ENCODE data around the gene TSHZ1.

Gene TSHZ1

GRCh38 chr18:75267643-75268363 lies 57.2 kb downstream of the TSHZ1 start:
- Mint-ChIP-seq H3K27ac (no peak overlapping the region), H3K9me3 (no peaks in the 10 kb centered on the region), H3K27me3 (no peaks in the 10 kb centered on the region), H3K4me3 (no peak overlapping the region), H3K4me1 (ENCODE audit: low read depth) (peaks cover 61% of the 10 kb centered on the region), H3K36me3 (ENCODE audit: low read depth) (peaks cover 4% of the 10 kb centered on the region)
- no peak for DNase-seq

- H3K4me3 Mint-ChIP-seq, result no peak overlapping the region
- peaks cover 59% of the 10 kb centered on the region for H3K4me1 Mint-ChIP-seq (ENCODE audit: low read depth)
- H3K27ac Mint-ChIP-seq, result no peak overlapping the region
- no peak for DNase-seq
- H3K9me3 Mint-ChIP-seq, result no peaks in the 10 kb centered on the region
- no peaks in the 10 kb centered on the region for H3K27me3 Mint-ChIP-seq
- H3K36me3 Mint-ChIP-seq (ENCODE audit: low read depth), result peaks cover 4% of the 10 kb centered on the region
Measured at GRCh38 chr18:75268364-75268646, 57.7 kb downstream of the TSHZ1 start.

DNA sequence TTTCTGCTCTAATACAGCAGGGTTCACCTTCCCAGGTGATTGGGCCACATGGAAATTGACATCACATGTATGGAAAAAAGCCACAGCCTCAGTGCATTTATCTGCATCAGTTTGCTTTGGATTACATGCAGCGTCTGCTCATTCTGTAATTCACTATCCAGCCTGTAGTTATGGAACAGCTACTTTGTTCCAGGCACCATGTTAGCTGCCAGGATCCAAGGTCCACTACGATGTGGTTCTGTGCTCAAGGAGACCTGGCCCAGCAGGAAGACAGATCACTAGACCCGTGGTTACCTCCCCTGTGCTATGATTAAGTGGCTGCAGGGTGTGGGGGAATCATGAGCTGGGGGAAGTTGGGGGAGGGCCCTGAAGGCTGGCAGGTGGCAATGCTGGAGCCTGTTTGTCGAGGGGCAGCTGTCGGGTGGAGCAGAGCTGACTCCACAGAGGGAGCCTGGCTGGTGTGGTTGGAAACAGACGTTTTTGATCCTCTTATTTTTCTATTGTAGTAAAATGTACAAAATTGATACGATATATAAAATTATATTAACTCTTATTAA lies 58.6 kb downstream of the TSHZ1 start:
- Mint-ChIP-seq H3K36me3 (ENCODE audit: low read depth) (peaks cover 4% of the 10 kb centered on the region), H3K4me1 (ENCODE audit: low read depth) (peaks cover 63% of the 10 kb centered on the region), H3K9me3 (no peaks in the 10 kb centered on the region), H3K27me3 (no peaks in the 10 kb centered on the region), H3K27ac (no peak overlapping the region), H3K4me3 (no peak overlapping the region)
- DNase-seq, result no peak

DNA sequence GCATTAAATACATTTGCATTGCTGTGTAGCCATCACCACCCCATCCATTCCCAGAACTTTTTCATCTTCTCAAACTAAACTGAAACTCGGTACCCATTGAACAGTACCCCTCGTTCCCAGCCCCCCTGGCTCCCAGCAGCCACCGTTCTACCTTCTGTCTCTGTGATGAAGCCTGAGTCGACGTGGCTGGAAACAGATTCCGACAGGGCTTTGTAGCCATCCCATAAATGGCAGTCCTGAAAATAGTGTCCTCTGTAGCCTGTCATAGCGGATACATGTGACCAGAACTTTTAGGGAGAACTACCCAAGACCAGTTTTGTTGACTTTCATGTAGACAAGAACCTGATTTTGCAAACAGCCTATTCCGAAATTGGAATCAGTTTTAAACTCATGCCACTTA lies 59.1 kb downstream of the TSHZ1 start:
- Mint-ChIP-seq H3K4me1 (ENCODE audit: low read depth) (peaks cover 60% of the 10 kb centered on the region), H3K27me3 (no peaks in the 10 kb centered on the region), H3K36me3 (ENCODE audit: low read depth) (peaks cover 4% of the 10 kb centered on the region), H3K9me3 (no peaks in the 10 kb centered on the region), H3K4me3 (no peak overlapping the region), H3K27ac (no peak overlapping the region)
- no peak for DNase-seq

GRCh38 chr18:75271952-75272351 lies 61.4 kb downstream of the TSHZ1 start:
- H3K9me3 Mint-ChIP-seq, result no peaks in the 10 kb centered on the region
- peaks cover 2% of the 10 kb centered on the region for H3K36me3 Mint-ChIP-seq (ENCODE audit: low read depth)
- H3K27me3 Mint-ChIP-seq, result no peaks in the 10 kb centered on the region
- H3K4me3 Mint-ChIP-seq, result no peak overlapping the region
- DNase-seq, result no peak
- H3K4me1 Mint-ChIP-seq (ENCODE audit: low read depth), result peaks cover 62% of the 10 kb centered on the region
- no peak overlapping the region for H3K27ac Mint-ChIP-seq

- Mint-ChIP-seq H3K27me3 (no peaks in the 10 kb centered on the region), H3K4me1 (ENCODE audit: low read depth) (peaks cover 55% of the 10 kb centered on the region), H3K27ac (no peak overlapping the region), H3K36me3 (ENCODE audit: low read depth) (peaks cover 2% of the 10 kb centered on the region), H3K9me3 (no peaks in the 10 kb centered on the region), H3K4me3 (no peak overlapping the region)
- no peak for DNase-seq
Measured at GRCh38 chr18:75273817-75274216, 63.2 kb downstream of the TSHZ1 start.

DNA sequence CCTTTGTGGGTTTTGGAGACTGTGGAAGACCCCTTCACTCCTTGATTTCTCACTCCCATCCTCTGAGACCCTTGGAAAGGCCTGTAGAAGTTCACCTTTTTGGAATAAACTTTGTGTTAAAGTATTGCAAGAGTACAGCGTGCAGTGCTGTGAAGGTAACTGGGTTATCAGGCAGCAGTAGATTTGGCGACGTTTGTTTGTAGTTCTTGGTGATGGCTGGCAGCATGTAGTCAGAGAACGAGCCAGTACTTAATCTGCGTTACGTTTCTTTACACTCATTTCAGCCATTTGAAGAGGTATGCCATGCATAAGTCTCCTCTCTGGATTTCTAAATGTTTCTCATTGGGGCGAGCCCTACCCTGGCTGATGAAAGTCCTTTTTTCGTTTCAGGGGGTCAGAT lies 64.6 kb downstream of the TSHZ1 start:
- H3K36me3 Mint-ChIP-seq (ENCODE audit: low read depth), result peaks cover 2% of the 10 kb centered on the region
- peaks cover 58% of the 10 kb centered on the region for H3K4me1 Mint-ChIP-seq (ENCODE audit: low read depth)
- no peak overlapping the region for H3K27ac Mint-ChIP-seq

GRCh38 chr18:75276818-75277609 lies 66.4 kb downstream of the TSHZ1 start:
- H3K36me3 Mint-ChIP-seq (ENCODE audit: low read depth), result peaks cover 2% of the 10 kb centered on the region
- DNase-seq, result no peak
- H3K9me3 Mint-ChIP-seq, result no peaks in the 10 kb centered on the region
- peaks cover 55% of the 10 kb centered on the region for H3K4me1 Mint-ChIP-seq (ENCODE audit: low read depth)
- H3K4me3 Mint-ChIP-seq, result peak overlapping the region; percentile 8
- no peaks in the 10 kb centered on the region for H3K27me3 Mint-ChIP-seq
- peak overlapping the region; percentile 77 for H3K27ac Mint-ChIP-seq

More for the DNA sequence above, 64.6 kb downstream of the TSHZ1 start:
- Mint-ChIP-seq H3K4me3 (no peak overlapping the region), H3K9me3 (no peaks in the 10 kb centered on the region), H3K27me3 (no peaks in the 10 kb centered on the region)
- no peak for DNase-seq

DNA sequence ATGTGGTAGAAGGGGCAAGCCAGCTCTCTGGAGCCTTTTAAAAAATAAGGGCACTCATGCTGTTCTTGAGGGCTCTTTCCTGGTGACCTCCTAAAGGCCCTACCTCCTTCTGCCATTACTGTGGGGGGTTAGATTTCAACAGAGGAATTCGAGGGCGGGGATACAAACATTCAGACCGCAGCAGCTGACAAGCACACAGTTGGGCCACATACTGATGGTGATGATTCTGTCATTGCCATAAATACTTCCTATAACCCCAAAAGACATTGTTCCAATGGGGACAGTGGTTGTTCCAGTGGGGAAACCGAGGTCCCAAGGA lies 67.0 kb downstream of the TSHZ1 start:
- Mint-ChIP-seq H3K36me3 (ENCODE audit: low read depth) (peaks cover 6% of the 10 kb centered on the region), H3K27ac (peak overlapping the region; percentile 77), H3K27me3 (no peaks in the 10 kb centered on the region), H3K4me3 (no peak overlapping the region), H3K4me1 (ENCODE audit: low read depth) (peaks cover 53% of the 10 kb centered on the region), H3K9me3 (no peaks in the 10 kb centered on the region)
- DNase-seq, result no peak

DNA sequence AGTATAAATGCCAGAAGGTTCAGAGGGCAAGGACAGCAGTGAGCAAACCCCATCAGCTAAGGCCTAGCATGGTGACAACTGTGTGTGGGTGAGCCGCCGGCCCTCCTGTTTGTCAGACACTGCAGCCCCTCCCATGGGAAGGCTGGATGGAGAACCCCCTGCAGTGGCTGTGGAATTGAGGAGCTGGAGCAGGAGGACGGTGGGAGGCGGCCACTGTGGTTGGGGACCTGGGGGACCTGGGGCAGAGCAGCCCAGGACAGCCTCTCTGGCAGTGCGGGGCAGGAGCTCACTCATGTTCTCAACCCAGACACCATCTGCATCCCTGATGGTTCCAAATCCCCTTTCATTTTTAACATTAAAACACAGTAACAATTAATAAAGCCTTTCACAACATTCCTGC lies 68.8 kb downstream of the TSHZ1 start:
- Mint-ChIP-seq H3K27me3 (no peaks in the 10 kb centered on the region), H3K9me3 (no peaks in the 10 kb centered on the region), H3K4me1 (ENCODE audit: low read depth) (peaks cover 45% of the 10 kb centered on the region), H3K27ac (no peak overlapping the region), H3K4me3 (no peak overlapping the region), H3K36me3 (ENCODE audit: low read depth) (peaks cover 8% of the 10 kb centered on the region)
- DNase-seq, result no peak

DNA sequence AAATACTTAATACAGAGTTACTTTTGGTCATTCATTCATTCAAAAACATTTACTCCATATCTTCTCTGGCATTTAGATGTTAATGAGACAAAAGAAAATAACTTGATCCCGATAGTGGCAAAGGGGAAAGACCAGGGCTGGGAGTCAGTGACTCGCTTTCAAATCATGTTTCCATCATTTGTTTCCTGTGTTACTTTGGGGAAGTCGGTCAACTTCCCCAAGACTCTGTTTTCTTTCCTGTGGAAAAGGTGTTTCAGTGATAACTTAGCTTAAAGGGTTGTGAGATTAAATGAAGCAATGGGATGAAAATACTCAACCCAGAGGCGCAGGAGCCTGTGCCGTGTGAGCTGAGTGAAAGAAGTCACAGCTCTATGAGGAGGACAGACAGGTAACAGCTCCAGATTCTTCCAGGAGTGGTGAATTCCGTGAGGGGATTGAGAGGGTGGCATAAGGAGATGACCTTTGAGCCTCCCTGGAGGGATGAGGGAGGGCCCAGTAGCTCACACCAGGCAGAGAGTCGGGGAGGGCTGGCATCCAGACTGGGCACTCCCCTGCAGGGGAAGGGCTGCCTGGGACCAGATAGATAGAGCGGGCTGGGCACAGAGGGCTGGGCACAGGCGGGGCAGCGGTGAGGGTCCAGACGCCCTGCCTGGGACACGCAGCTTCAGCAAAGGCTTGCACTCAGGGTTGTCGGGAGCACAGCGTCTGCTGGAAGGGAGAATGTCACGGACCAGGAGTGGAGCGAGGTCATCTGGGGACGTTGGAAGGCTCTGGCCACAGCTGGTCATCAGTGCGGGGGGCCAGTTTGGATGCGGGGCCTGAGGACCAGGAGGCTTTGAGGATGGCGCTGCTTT lies 70.1 kb downstream of the TSHZ1 start:
- H3K4me1 Mint-ChIP-seq (ENCODE audit: low read depth), result peaks cover 37% of the 10 kb centered on the region
- H3K4me3 Mint-ChIP-seq, result no peak overlapping the region
- DNase-seq, result no peak
- no peaks in the 10 kb centered on the region for H3K9me3 Mint-ChIP-seq
- no peaks in the 10 kb centered on the region for H3K27me3 Mint-ChIP-seq
- peaks cover 21% of the 10 kb centered on the region for H3K36me3 Mint-ChIP-seq (ENCODE audit: low read depth)
- peak overlapping the region; percentile 30 for H3K27ac Mint-ChIP-seq

DNA sequence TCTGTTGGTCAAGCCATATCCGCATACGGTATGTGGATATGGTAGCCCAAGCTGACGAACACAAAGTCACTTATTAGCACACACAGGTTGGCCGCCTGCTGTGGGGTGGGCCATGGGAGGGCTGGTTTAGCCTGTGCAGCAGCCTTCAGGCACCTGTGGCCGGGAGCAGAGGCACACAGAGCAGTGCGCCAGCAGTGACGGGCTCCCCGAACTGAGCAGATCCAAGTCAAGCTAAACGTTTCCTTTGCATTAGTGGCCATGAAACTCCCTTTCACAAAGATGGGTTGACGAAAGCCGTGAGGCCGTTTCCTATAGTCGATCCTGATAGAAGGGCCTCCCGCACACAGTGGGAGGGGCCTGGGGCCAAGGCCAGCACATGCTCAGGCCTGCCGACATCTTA lies 72.1 kb downstream of the TSHZ1 start:
- no peak for DNase-seq
- Mint-ChIP-seq H3K4me1 (ENCODE audit: low read depth) (peaks cover 21% of the 10 kb centered on the region), H3K27ac (no peak overlapping the region), H3K9me3 (no peaks in the 10 kb centered on the region), H3K4me3 (no peak overlapping the region), H3K27me3 (no peaks in the 10 kb centered on the region), H3K36me3 (ENCODE audit: low read depth) (peaks cover 41% of the 10 kb centered on the region)

GRCh38 chr18:75283731-75284130 lies 73.1 kb downstream of the TSHZ1 start:
- Mint-ChIP-seq H3K27ac (peak overlapping the region; percentile 63), H3K36me3 (ENCODE audit: low read depth) (peaks cover 51% of the 10 kb centered on the region), H3K9me3 (no peaks in the 10 kb centered on the region), H3K4me3 (no peak overlapping the region), H3K4me1 (ENCODE audit: low read depth) (peaks cover 19% of the 10 kb centered on the region), H3K27me3 (no peaks in the 10 kb centered on the region)
- no peak for DNase-seq

DNA sequence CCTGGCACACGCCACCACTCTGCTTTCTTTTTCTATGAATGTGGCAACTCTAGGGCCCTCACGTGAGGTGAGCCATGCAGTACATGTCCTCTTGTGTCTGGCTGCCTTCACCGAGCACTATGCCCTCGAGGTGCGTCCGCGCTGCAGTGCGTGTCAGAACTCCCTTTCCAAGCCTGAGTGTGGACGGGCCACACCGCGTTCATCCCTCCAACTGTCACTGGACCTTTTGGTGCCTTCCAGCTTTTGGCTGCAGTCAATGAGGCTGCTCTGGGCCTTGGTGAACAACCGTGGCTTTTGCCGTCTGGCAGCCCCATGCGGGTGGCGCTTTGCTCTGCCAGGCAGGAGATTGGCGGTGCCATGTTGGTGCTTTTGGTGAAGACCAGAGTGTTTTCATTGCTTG lies 74.0 kb downstream of the TSHZ1 start:
- Mint-ChIP-seq H3K4me1 (ENCODE audit: low read depth) (peaks cover 13% of the 10 kb centered on the region), H3K27ac (no peak overlapping the region), H3K27me3 (no peaks in the 10 kb centered on the region), H3K9me3 (no peaks in the 10 kb centered on the region), H3K4me3 (no peak overlapping the region), H3K36me3 (ENCODE audit: low read depth) (peaks cover 57% of the 10 kb centered on the region)
- no peak for DNase-seq

Data from activated T-cell treated with anti-CD3 and anti-CD28 coated beads, Interleukin-2, amount 50 U/mL, for 24 hours (primary cell).